ENCODE measurements around the gene HEMK1. TPM values are rescaled to one million over a fixed set of nuclear protein-coding genes. Genes with fewer than 3 reads are reported as not detected.
A peak's percentile ranks its signal among the peaks of the same experiment; 100 is the strongest.

HEMK1 gene
- total RNA-seq, 1 donor from 2014 or later: 6.6 TPM

DNA sequence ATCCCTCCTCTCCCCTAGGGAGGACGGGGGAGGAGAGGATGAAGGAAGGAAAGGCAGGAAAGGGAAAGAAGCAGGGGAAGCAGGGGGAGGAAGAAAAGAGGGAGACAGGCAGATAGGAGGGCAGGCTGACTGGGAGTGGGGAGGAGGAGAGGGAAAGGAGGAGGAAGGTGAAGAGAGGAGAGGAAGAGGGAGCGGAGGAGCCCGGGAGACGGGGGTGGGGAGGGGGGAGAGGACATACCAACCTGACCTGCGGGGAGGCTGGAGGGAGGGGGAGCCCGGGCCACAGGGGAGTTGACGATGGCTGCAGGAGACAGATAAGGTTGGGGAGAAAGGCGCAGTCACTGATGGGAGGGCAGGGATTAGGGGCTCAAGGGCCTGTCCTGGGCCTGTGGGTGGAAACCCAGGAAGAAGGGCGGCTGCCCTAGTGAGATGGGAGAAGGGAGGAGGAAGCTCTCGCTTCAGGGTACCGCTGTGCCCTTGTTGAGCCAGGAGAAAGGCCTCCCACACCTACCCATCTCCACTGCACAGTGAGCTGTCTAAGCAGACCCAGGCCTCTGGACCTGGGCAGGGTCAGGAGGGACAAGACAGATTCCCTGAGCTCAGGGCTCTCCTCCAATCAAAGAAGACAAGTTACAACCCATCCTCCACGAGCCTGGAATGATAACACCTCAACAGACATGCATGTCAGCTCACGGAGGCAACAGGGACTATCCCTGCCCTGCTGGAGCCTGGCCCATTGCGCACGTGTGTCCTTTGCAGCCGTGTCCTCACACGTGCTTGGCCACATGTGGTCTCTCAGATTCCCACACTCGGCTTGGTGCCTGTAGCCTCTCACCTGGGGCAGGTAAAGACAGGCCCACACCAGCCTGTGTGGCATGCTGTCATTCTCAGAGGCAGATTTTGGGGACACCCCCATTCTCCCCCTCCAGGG, 29.7 kb upstream of the HEMK1 start:
- Histone ChIP-seq H3K27me3 (ENCODE audit: control insufficient read depth, insufficient read depth, low read length) (peaks cover 10% of the 10 kb centered on the region), H3K36me3 (ENCODE audit: control insufficient read depth, insufficient read depth, low read length) (no peaks in the 10 kb centered on the region), H3K4me3 (ENCODE audit: low read depth, low read length) (no peak overlapping the region)
- TF ChIP-seq, protein P1, sequence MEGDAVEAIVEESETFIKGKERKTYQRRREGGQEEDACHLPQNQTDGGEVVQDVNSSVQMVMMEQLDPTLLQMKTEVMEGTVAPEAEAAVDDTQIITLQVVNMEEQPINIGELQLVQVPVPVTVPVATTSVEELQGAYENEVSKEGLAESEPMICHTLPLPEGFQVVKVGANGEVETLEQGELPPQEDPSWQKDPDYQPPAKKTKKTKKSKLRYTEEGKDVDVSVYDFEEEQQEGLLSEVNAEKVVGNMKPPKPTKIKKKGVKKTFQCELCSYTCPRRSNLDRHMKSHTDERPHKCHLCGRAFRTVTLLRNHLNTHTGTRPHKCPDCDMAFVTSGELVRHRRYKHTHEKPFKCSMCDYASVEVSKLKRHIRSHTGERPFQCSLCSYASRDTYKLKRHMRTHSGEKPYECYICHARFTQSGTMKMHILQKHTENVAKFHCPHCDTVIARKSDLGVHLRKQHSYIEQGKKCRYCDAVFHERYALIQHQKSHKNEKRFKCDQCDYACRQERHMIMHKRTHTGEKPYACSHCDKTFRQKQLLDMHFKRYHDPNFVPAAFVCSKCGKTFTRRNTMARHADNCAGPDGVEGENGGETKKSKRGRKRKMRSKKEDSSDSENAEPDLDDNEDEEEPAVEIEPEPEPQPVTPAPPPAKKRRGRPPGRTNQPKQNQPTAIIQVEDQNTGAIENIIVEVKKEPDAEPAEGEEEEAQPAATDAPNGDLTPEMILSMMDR (IDR thresholded peaks at IDR 0.05; ENCODE audit: insufficient read depth, low read length, severe bottlenecking): no peak
- FAIRE-seq: peak; percentile 89
- DNase-seq (ENCODE audit: low read depth): peak; percentile 53

DNA sequence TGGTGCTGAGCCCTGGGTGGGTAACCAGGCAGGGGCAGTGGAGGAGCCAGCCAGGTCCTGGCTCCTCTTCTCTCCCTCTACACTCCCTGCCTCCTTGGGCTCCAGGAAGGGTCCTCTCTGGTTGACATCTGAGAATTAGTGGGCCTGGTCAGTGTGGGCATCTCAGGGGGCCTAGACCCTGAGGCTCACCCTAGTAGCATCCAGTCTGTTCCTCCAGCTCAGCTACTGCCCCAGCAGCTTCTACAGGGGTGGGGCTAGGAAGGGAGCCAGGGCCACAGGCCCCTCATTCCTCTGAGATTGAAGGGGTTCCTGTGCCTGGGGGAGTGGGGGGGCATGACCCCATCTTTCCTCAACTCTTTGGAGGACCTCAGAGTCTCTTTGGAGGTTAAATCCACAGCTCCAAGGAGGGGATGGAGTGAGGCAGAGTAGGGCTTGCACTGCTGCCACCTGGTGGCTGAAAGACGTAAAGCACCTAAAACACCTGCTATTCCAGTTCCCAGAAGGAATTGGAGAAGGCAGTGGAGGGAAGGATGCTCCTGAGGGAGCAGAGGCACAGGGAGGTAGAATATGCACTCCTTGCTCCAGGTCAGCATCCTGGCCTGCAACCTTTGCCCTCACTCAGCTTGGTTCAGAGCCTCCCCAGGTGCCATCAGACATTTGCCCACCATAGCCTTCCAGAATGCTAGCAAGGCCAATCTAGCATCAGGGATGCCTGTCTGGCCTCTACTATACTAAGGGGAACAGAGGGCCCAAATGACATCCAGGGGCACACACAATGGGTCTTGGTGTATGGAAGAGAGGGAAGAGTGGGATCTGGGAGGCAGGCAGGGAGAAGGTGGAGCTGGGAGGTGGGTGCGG, 26.9 kb upstream of the HEMK1 start:
- TF ChIP-seq, protein P1 (IDR thresholded peaks at IDR 0.05; ENCODE audit: insufficient read depth, low read length, severe bottlenecking): peak; percentile 93
- H3K4me3 ChIP-seq (ENCODE audit: low read depth, low read length): no peak overlapping the region
- no peaks in the 10 kb centered on the region for H3K36me3 ChIP-seq (ENCODE audit: control insufficient read depth, insufficient read depth, low read length)
- H3K27me3 ChIP-seq (ENCODE audit: control insufficient read depth, insufficient read depth, low read length): peaks cover 8% of the 10 kb centered on the region
- peak; percentile 60 for FAIRE-seq
- DNase-seq (ENCODE audit: low read depth): peak; percentile 52

DNA sequence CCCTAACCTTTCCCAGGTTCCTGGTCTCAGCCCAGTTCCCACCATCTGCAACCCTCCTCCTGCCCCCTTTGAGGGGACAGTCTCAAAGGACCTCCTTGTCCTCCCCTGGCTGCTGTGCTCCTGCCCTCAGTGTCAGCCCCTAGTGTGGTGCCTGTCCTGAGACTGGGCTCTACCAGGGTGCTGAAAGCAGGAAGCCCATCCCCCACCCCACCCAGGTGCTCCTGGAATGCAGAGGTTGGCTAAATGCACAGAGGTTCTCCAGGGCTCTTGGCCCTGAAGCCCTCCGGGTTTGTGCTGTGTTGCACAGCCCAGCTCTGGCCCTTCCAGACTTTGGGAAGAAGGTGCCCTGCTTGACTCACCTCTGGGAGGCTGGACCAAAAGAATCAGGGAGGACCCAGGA, 23.5 kb upstream of the HEMK1 start:
- no peak overlapping the region for H3K4me3 ChIP-seq (ENCODE audit: low read depth, low read length)
- no peak for FAIRE-seq
- no peak for DNase-seq (ENCODE audit: low read depth)
- H3K36me3 ChIP-seq (ENCODE audit: control insufficient read depth, insufficient read depth, low read length): no peaks in the 10 kb centered on the region
- TF ChIP-seq, protein P1 (IDR thresholded peaks at IDR 0.05; ENCODE audit: insufficient read depth, low read length, severe bottlenecking): no peak
- H3K27me3 ChIP-seq (ENCODE audit: control insufficient read depth, insufficient read depth, low read length): no peaks in the 10 kb centered on the region

DNA sequence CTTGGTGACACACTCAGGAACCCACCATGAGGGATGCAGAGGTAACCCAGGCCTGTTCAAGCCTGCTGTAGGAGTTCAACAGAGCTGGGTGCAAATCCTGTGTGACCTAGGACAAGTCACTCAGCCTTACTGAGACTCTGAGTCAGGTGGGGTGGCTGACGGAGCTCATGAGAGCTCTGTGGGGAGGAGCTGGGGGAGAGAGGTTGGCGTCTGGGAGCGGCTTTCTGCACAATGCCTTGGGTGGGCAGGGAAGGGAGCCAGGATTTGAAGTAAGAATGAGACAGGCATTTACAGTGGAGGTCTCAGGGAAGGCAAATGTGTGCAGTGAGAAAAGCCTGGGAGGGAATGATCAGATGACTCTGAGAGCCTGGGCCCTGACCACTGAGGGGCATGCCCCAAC, 20.1 kb upstream of the HEMK1 start:
- Histone ChIP-seq H3K36me3 (ENCODE audit: control insufficient read depth, insufficient read depth, low read length) (no peaks in the 10 kb centered on the region), H3K4me3 (ENCODE audit: low read depth, low read length) (no peak overlapping the region), H3K27me3 (ENCODE audit: control insufficient read depth, insufficient read depth, low read length) (no peaks in the 10 kb centered on the region)
- TF ChIP-seq, protein P1 (IDR thresholded peaks at IDR 0.05; ENCODE audit: insufficient read depth, low read length, severe bottlenecking): no peak
- DNase-seq (ENCODE audit: low read depth) (no peak), FAIRE-seq (no peak)

DNA sequence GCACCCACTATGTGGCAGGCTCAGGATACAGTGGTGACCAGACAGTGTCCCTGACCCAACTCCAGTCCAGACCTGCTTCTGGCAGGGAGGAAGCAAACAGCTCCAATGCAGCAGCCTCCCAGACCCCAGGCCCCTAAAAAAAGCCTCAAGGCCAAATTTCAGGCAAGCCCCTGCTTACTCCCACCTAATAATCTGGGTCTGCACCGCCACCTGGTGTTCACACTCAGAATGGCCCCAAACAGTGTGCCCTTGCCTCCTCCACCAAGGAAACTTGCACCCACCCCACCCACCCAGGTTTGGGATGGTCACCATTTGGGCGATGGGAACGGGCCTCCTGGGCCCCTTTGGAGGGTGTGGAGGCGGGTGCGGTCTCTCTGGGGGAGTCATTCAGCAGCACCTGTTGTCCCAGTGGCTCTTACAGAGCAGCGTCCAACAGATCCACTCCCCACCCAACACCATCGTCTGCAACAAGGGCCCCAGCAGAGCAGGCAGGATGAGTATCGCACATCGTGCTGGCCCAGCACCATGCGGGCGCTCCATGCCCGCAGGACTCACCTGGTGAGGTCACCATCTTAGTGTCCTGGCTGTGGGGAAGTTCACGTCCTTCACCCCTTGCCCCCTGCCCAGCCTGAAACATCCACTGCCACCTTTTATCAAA, 19.1 kb upstream of the HEMK1 start:
- Histone ChIP-seq H3K27me3 (ENCODE audit: control insufficient read depth, insufficient read depth, low read length) (no peaks in the 10 kb centered on the region), H3K4me3 (ENCODE audit: low read depth, low read length) (no peak overlapping the region), H3K36me3 (ENCODE audit: control insufficient read depth, insufficient read depth, low read length) (no peaks in the 10 kb centered on the region)
- TF ChIP-seq, protein P1 (IDR thresholded peaks at IDR 0.05; ENCODE audit: insufficient read depth, low read length, severe bottlenecking): peak; percentile 81
- peak; percentile 23 for DNase-seq (ENCODE audit: low read depth)
- FAIRE-seq: no peak
